ENCODE data around the gene CASKIN1. TPM values are rescaled to one million over a fixed set of nuclear protein-coding genes. Genes with fewer than 3 reads are reported as not detected.

CASKIN1 gene
- total RNA-seq, 2 experiments from 2014 or later = 0.15 to 0.17 TPM

DNA sequence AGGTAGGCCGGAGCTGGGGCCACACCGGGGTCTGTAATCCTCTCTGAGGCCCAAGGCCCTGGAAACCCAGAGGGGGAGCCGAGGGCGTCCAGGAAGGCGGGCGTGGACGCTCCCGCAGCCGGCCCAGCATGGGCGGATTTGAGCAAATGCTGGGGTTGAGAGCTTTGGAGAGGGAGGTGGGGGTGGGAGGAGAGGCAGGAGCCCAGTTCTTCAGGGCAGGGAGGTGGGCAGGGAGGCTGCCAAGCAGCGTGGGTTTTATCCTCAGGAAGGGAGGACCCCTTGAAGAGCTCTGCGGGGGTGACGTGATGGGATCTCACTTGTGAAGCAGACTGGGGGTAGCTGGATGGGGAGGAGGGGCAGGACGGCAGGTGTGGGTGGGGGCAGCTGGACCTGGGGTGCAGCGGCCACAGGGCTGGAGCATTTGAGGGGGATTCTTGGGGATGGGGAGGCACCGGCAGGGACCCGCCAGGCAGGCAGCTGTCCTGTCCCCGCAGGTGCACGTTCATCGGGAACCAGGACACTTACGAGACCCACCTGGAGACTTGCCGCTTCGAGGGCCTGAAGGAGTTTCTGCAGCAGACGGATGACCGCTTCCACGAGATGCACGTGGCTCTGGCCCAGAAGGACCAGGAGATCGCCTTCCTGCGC lies 23.6 kb downstream of the CASKIN1 start:
- Mint-ChIP-seq H3K4me1 (ENCODE audit: low read depth) (no peaks in the 10 kb centered on the region), H3K27ac (no peak overlapping the region), H3K4me3 (no peak overlapping the region), H3K36me3 (ENCODE audit: low read depth) (peaks cover 15% of the 10 kb centered on the region), H3K9me3 (no peaks in the 10 kb centered on the region), H3K27me3 (ENCODE audit: low read depth) (no peaks in the 10 kb centered on the region)
- CTCF ChIA-PET = no interaction called here
- DNase-seq = no peak
- intact Hi-C loops (cut with micrococcal nuclease) = no loop called here

DNA sequence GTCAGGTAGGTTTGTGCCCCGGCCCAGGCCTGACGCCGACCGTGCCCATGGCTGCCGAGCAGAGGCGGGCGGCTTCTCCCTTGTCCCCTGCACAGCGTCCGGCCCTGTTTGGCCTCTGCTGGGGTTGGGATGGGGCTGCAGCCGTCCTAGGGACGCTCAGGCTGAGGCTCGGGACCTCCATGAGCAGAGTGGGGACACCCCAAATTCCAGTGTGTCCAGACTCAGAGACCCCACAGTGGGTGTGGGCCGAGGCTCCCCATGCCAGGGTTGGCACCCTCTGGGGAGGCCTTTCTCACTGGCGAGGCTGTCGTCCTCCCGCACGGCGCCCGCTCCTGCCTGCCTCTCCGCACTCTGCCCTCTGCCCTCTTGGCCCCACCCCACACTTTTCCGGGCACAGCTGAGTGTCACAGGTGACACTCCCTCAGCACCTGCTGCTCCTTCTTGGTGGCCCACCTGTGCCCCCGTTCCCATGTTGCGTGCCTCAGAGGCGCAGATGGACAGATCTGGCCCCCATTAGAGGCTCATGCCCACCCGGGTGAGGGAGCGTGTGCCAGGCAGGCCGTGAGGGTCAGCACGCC lies 24.7 kb downstream of the CASKIN1 start:
- Mint-ChIP-seq H3K27me3 (ENCODE audit: low read depth) (no peaks in the 10 kb centered on the region), H3K27ac (no peak overlapping the region), H3K4me1 (ENCODE audit: low read depth) (no peaks in the 10 kb centered on the region), H3K9me3 (no peaks in the 10 kb centered on the region), H3K36me3 (ENCODE audit: low read depth) (peaks cover 13% of the 10 kb centered on the region), H3K4me3 (no peak overlapping the region)
- DNase-seq = no peak
- CTCF ChIA-PET = no interaction called here
- intact Hi-C loops (cut with micrococcal nuclease) = no loop called here

DNA sequence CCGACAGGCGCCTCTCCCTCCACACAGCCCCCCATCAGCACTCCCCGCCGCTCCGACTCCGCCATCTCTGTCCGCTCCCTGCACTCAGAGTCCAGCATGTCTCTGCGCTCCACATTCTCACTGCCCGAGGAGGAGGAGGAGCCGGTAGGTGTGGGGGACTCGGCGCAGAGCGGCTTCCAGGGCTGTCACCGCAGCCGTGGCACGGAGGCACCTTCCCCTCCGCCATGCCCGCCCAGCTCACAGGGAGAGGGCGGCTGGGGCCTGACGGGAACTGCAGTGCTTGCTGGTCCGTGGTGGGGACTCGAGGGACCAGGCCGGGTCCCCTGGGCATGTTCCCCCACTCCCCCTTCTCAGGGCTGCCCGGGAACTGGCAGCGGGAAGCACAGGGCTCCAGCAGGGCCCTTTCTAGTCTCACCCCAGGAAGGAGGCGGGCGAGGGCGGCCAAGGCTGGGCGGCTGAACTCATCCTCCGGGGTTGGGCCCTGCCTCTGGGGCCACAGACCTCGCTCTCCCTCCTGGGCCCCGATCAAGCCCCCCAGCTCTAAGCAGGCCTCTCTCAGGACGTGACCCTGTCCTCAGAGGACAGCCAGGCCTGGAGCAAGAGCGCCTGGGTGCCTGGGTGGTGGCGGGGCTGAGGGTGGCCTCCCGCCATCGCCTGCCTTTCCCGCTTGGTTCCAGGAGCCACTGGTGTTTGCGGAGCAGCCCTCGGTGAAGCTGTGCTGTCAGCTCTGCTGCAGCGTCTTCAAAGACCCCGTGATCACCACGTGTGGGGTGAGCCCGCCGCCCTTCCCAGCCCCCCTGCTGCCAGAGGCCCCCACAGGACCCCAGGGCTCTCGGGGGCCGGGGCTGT lies 25.6 kb downstream of the CASKIN1 start:
- CTCF ChIA-PET = no interaction called here
- intact Hi-C loops (cut with micrococcal nuclease) = no loop called here
- no peak for DNase-seq
- H3K4me1 Mint-ChIP-seq (ENCODE audit: low read depth) = no peaks in the 10 kb centered on the region
- H3K27me3 Mint-ChIP-seq (ENCODE audit: low read depth) = no peaks in the 10 kb centered on the region
- H3K36me3 Mint-ChIP-seq (ENCODE audit: low read depth) = peaks cover 16% of the 10 kb centered on the region
- H3K9me3 Mint-ChIP-seq = no peaks in the 10 kb centered on the region
- H3K27ac Mint-ChIP-seq = no peak overlapping the region
- H3K4me3 Mint-ChIP-seq = no peak overlapping the region

DNA sequence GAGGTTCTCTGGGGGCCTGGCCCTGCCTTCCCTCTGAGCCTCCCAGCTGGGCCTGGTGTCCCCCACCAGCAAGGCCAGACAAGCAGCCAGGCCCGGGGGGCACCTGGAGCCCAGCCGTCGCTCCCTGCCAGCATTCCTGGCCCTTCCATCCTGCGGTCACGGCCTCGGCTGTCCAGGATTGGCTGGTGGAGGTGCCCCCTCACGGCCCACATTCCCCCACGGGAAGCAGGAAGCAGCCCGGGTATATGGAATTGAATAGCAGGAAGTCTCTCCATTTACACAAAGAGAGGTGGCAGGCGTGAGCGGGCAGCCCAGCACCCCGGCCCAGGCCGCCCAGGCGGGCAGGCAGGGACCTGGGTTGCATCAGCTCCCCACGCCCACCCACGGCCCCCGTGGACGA lies 26.3 kb downstream of the CASKIN1 start:
- no peaks in the 10 kb centered on the region for H3K4me1 Mint-ChIP-seq (ENCODE audit: low read depth)
- no peaks in the 10 kb centered on the region for H3K27me3 Mint-ChIP-seq (ENCODE audit: low read depth)
- DNase-seq = no peak
- H3K9me3 Mint-ChIP-seq = no peaks in the 10 kb centered on the region
- H3K27ac Mint-ChIP-seq = no peak overlapping the region
- H3K36me3 Mint-ChIP-seq (ENCODE audit: low read depth) = peaks cover 16% of the 10 kb centered on the region
- intact Hi-C loops (cut with micrococcal nuclease) = no loop called here
- CTCF ChIA-PET = no interaction called here
- no peak overlapping the region for H3K4me3 Mint-ChIP-seq

DNA sequence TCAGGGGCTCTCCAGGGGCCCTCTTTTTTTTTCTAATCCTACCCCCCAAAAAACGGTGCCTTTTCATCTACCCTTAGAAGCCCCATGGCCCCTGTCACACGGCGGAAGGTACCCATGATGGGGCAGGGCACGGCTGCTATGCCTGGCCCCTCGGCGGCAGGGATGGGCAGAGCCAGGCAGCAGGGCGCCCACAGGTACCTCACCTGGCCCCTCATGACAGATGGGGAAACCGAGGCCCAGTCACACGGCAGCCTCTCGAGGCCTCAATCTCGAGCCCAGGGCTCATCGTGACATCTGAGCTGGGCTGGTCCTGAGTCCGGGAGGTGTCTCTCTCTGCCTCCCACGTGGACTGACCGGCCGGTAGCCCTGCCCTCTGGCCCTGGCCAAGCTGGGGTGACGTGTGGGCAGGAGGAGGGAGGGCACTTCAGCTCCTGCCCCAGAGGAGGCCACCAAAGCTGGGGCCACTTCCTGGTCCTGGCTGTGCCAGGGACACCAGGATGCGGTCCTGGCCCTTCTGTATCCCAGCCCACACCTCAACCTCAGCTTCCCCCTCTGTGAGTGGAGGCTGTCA lies 29.3 kb downstream of the CASKIN1 start:
- intact Hi-C loops (cut with micrococcal nuclease) = no loop called here
- H3K9me3 Mint-ChIP-seq = no peaks in the 10 kb centered on the region
- no peaks in the 10 kb centered on the region for H3K27me3 Mint-ChIP-seq (ENCODE audit: low read depth)
- no peak for DNase-seq
- CTCF ChIA-PET = no interaction called here
- H3K4me1 Mint-ChIP-seq (ENCODE audit: low read depth) = peaks cover under 1% of the 10 kb centered on the region
- H3K27ac Mint-ChIP-seq = no peak overlapping the region
- H3K36me3 Mint-ChIP-seq (ENCODE audit: low read depth) = peaks cover 6% of the 10 kb centered on the region
- H3K4me3 Mint-ChIP-seq = no peak overlapping the region

DNA sequence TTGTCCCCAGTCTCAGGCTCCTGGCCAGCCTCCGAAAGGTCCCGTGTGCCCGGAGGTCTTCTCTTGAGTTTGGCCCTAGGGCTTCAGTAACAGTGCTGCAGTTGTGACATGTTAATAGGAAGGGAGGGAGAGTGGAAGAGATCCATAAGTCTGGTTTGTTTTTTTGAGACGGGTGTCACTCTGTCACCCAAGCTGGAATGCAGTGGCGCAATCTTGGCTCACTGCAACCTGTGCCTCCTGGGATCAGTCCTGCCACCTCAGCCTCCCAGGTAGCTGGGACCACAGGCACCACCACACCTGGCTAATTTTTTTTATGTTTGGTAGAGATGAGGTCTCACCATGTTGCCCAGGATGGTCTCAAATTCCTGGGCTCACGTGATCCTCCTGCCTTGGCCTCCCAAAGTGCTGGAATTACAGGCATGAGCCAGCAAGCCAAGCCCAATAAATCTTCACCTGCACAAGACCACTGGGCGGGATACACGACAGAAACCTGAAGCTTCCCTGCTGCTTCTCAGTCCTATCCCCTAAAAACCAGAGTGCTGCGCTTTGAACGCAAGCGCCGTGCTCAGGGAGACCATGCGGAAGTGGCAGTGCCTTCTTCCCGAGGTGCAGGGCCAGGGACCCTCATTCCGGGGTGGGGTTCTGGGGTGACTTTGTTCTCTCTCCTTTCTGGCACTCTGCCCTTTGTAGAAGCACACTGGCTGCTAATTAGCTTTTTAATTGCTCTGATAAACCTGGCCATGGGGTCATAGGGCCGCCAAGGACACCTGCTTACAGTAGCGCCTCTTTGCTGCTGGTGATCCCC lies 29.9 kb downstream of the CASKIN1 start:
- intact Hi-C loops (cut with micrococcal nuclease) = no loop called here
- Mint-ChIP-seq H3K9me3 (no peaks in the 10 kb centered on the region), H3K36me3 (ENCODE audit: low read depth) (peaks cover 6% of the 10 kb centered on the region), H3K4me1 (ENCODE audit: low read depth) (peaks cover 3% of the 10 kb centered on the region), H3K27ac (no peak overlapping the region), H3K4me3 (no peak overlapping the region), H3K27me3 (ENCODE audit: low read depth) (no peaks in the 10 kb centered on the region)
- CTCF ChIA-PET = no interaction called here
- no peak for DNase-seq

DNA sequence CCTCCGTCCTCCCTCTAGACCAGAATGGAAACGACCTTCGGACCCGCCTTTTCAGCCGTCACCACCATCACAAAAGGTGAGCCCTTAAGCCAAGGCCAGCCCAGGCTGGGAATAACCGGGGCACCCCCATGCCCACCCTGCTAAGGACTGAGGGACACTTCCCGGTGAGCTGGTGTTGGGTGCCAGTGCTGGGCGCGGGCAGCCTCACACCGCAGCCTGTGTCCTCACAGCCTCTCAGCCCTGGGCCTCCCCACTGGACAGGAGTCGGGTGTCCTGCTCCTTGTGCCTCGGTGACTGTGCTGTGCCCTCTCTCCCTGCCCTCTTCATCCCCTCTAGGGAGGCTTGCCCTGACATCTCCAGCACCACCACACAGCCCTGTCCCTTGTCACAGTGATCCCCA lies 30.5 kb downstream of the CASKIN1 start:
- CTCF ChIA-PET = no interaction called here
- H3K9me3 Mint-ChIP-seq = no peaks in the 10 kb centered on the region
- intact Hi-C loops (cut with micrococcal nuclease) = no loop called here
- H3K4me1 Mint-ChIP-seq (ENCODE audit: low read depth) = peaks cover 3% of the 10 kb centered on the region
- H3K4me3 Mint-ChIP-seq = no peak overlapping the region
- DNase-seq = no peak
- H3K27me3 Mint-ChIP-seq (ENCODE audit: low read depth) = no peaks in the 10 kb centered on the region
- no peak overlapping the region for H3K27ac Mint-ChIP-seq
- peaks cover 6% of the 10 kb centered on the region for H3K36me3 Mint-ChIP-seq (ENCODE audit: low read depth)

DNA sequence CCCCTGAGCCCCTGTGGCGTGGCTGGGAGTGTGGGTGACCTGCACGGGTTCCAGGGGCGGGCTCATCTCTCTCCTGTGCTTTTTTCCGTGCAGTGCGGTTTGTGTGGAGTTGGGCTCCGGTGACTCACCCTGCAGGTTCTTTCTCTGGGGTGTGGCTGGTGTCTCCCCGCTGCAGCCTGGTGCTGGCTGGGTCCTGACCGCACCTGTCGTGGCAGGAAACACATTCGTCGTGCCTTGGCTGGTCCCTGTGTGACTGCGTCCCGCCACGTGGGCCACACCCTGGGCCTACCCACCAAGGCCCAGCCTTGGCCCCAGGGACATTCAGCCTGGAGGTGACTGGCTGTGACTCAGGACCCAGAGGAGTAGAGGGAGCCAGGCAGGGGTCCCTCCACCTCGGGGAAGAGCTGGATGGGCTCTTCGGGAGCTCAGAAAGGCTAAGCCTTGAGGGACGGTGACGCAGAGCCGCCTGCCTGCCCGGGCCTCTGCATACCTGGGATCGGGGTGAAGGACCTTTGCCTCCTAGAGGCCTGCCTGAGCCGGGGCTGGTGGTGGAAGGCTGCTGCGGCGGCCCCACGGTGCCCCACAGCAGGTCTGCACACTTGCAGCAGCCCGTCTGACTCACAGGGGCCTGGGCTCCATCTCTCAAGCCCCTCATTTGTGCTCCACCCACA lies 33.1 kb downstream of the CASKIN1 start:
- intact Hi-C loops (cut with micrococcal nuclease) = no loop called here
- no peak for DNase-seq
- Mint-ChIP-seq H3K4me3 (no peak overlapping the region), H3K9me3 (no peaks in the 10 kb centered on the region), H3K4me1 (ENCODE audit: low read depth) (peaks cover 8% of the 10 kb centered on the region), H3K27me3 (ENCODE audit: low read depth) (no peaks in the 10 kb centered on the region), H3K27ac (no peak overlapping the region), H3K36me3 (ENCODE audit: low read depth) (peaks cover 6% of the 10 kb centered on the region)
- CTCF ChIA-PET = no interaction called here

DNA sequence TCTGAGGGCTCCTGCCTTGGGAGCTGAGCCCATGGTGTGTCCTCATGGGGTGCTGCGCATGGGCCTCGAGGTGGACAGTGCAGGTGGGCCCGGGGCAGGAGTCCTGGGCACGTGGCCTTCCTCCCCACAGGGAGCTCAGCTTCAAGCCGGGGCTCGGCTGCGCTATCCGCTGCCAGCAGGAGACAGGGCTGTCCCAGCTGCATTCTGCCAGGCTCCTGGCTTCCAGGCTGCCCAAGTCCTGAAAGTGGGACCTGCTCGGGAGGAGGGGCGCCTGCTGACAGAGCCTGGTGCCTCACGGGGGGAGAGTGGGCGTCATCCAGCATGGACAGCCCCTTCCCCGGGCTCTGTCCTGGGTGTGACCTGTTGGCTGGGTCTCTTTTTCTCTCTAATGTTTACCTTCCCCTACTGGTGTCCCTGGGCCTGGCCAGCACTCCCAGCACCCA lies 33.7 kb downstream of the CASKIN1 start:
- H3K4me3 Mint-ChIP-seq = no peak overlapping the region

DNA sequence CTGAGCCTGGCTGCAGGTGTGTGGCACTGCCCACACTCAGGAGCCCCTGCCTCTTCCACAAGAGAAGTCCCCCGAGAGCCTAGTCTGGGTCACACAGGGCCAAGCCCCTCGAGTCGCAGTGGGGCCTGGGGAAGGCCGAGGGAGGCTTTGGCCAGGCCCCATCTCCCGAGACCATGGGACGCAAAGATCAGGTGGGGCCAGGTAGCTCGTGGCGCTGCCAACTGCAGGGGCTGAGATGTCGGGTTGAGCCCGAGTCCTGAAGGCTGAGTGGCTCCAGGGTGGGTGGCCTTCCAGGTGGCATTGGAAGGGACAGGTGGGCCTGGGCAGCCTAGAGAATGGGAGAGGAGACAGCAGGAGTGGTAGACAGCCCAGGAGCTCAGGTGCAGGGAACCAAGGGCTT lies 34.5 kb downstream of the CASKIN1 start:
- Mint-ChIP-seq H3K9me3 (no peaks in the 10 kb centered on the region), H3K27ac (no peak overlapping the region), H3K36me3 (ENCODE audit: low read depth) (peaks cover 6% of the 10 kb centered on the region), H3K27me3 (ENCODE audit: low read depth) (no peaks in the 10 kb centered on the region), H3K4me1 (ENCODE audit: low read depth) (peaks cover 21% of the 10 kb centered on the region), H3K4me3 (no peak overlapping the region)
- no peak for DNase-seq
- CTCF ChIA-PET = no interaction called here
- intact Hi-C loops (cut with micrococcal nuclease) = no loop called here

More for the DNA sequence above, 33.7 kb downstream of the CASKIN1 start:
- no peak for DNase-seq
- Mint-ChIP-seq H3K27me3 (ENCODE audit: low read depth) (no peaks in the 10 kb centered on the region), H3K9me3 (no peaks in the 10 kb centered on the region), H3K4me1 (ENCODE audit: low read depth) (peaks cover 13% of the 10 kb centered on the region), H3K36me3 (ENCODE audit: low read depth) (peaks cover 6% of the 10 kb centered on the region), H3K27ac (no peak overlapping the region)
- CTCF ChIA-PET = no interaction called here
- intact Hi-C loops (cut with micrococcal nuclease) = no loop called here

DNA sequence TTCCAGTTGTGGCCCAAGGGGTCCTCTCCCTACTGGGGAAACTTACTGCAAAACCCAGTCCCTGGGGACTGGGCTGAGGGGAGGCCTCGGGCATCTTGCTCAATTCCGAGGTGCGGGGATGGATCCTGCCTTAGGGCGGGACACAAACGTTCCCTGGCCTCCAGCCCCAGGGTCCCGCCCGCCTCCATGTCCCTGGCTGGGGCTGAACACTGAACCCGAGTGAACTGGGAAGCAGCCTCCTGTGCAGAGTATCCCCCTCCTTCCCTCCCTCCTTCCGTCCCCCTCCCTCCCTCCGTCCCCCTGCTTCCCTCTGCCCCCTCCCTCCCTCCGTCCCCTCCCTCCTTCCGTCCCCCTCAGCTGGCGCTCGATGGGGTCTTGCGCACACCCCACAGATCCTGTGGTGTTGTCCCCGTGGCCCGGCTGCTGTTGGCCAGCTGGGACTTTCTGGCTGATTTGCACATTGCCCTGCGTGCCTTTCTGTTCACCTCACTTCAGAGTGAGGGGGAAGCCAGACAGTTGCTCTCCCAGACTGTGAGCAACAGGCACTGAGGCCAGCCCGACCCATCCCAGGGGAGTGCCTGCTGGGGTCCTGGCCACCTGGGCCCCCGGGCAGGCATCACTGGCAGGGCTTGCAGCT lies 35.4 kb downstream of the CASKIN1 start:
- Mint-ChIP-seq H3K4me1 (ENCODE audit: low read depth) (peaks cover 28% of the 10 kb centered on the region), H3K27ac (no peak overlapping the region), H3K4me3 (no peak overlapping the region), H3K27me3 (ENCODE audit: low read depth) (no peaks in the 10 kb centered on the region), H3K36me3 (ENCODE audit: low read depth) (peaks cover 3% of the 10 kb centered on the region), H3K9me3 (no peaks in the 10 kb centered on the region)
- intact Hi-C loops (cut with micrococcal nuclease) = no loop called here
- DNase-seq = no peak
- CTCF ChIA-PET = no interaction called here
